ENCODE data around the gene RHCE. TPM values are rescaled to one million over a fixed set of nuclear protein-coding genes. Genes with fewer than 3 reads are reported as not detected.

RHCE gene
- total RNA-seq, 1 experiment from 2014 or later = not detected

DNA sequence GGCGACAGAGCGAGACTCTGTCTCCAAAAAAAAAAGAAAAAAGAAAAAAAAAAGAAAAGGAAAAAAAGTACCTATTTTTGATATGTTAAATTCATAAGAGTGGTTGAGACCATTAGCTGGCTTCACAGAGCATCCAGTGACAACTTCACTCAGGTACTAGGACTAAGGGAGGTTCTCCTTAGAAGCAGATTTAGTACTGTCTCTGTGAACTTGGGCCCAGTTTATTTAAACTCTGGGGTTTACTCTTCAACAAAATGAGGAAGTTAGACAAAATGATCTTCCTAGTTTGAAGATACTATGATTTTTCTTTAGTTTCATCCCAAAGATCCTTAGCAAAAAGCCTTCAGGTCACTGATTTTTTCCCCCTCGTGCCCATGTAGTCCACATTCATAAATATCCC, 31.3 kb upstream of the RHCE start:
- Histone ChIP-seq H3K9me3 (ENCODE audit: low read depth, low read length, poor library complexity, severe bottlenecking) (no peaks in the 10 kb centered on the region), H3K36me3 (ENCODE audit: insufficient read depth, low read length, poor library complexity, severe bottlenecking) (peaks cover 3% of the 10 kb centered on the region), H3K4me1 (ENCODE audit: insufficient read depth, low read length, poor library complexity, severe bottlenecking) (no peaks in the 10 kb centered on the region), H3K27me3 (replicated peaks; ENCODE audit: insufficient read depth, low read depth, low read length, poor library complexity) (no peaks in the 10 kb centered on the region), H3K4me3 (ENCODE audit: low read depth, low read length, poor library complexity, severe bottlenecking) (no peak overlapping the region), H3K27ac (ENCODE audit: low read depth, low read length, poor library complexity, severe bottlenecking) (no peak overlapping the region)
- intact Hi-C loops (cut with micrococcal nuclease; ENCODE audit: unreplicated experiment) = no loop called here
- POLR2A ChIA-PET (ENCODE audit: low non-redundant PET) = no interaction called here
- TF ChIP-seq, protein P1, sequence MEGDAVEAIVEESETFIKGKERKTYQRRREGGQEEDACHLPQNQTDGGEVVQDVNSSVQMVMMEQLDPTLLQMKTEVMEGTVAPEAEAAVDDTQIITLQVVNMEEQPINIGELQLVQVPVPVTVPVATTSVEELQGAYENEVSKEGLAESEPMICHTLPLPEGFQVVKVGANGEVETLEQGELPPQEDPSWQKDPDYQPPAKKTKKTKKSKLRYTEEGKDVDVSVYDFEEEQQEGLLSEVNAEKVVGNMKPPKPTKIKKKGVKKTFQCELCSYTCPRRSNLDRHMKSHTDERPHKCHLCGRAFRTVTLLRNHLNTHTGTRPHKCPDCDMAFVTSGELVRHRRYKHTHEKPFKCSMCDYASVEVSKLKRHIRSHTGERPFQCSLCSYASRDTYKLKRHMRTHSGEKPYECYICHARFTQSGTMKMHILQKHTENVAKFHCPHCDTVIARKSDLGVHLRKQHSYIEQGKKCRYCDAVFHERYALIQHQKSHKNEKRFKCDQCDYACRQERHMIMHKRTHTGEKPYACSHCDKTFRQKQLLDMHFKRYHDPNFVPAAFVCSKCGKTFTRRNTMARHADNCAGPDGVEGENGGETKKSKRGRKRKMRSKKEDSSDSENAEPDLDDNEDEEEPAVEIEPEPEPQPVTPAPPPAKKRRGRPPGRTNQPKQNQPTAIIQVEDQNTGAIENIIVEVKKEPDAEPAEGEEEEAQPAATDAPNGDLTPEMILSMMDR (conservative IDR thresholded peaks at IDR 0.05; ENCODE audit: low read depth, low read length) = no peak
- TF ChIP-seq EZH2 (IDR thresholded peaks at IDR 0.05; ENCODE audit: borderline replicate concordance, low read depth, low read length, poor library complexity, severe bottlenecking) = no peak
- no peak for DNase-seq (ENCODE audit: low spot score)
- BruUV-seq (replicated peaks) = no TSS peak
- CTCF ChIA-PET = no interaction called here

DNA sequence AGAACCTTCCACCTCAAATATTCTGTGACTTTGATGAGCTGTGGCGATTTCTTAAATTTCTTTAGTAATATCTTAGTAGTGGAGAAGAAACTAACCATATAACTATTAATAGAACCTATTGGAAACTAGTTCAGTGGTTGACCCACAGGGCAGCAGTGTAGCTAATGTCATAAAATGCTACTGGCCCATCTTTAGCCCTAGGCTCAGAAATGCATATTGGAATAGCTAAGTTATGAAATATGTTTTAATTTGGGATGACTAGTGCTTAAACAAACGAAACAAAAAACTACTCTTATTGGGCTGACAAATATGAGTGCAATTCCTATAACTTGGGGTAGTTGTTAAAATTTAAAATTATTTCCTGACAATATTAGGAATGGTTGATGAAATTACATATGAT, 30.3 kb upstream of the RHCE start:
- POLR2A ChIA-PET (ENCODE audit: low non-redundant PET) = no interaction called here
- intact Hi-C loops (cut with micrococcal nuclease; ENCODE audit: unreplicated experiment) = no loop called here
- Histone ChIP-seq H3K36me3 (ENCODE audit: insufficient read depth, low read length, poor library complexity, severe bottlenecking) (peaks cover 3% of the 10 kb centered on the region), H3K27ac (ENCODE audit: low read depth, low read length, poor library complexity, severe bottlenecking) (no peak overlapping the region), H3K27me3 (replicated peaks; ENCODE audit: insufficient read depth, low read depth, low read length, poor library complexity) (no peaks in the 10 kb centered on the region), H3K4me3 (ENCODE audit: low read depth, low read length, poor library complexity, severe bottlenecking) (no peak overlapping the region), H3K4me1 (ENCODE audit: insufficient read depth, low read length, poor library complexity, severe bottlenecking) (peaks cover 1% of the 10 kb centered on the region), H3K9me3 (ENCODE audit: low read depth, low read length, poor library complexity, severe bottlenecking) (no peaks in the 10 kb centered on the region)
- BruUV-seq (replicated peaks) = no TSS peak
- TF ChIP-seq, protein P1 (conservative IDR thresholded peaks at IDR 0.05; ENCODE audit: low read depth, low read length) = no peak
- no peak for TF ChIP-seq EZH2 (IDR thresholded peaks at IDR 0.05; ENCODE audit: borderline replicate concordance, low read depth, low read length, poor library complexity, severe bottlenecking)
- CTCF ChIA-PET = no interaction called here
- no peak for DNase-seq (ENCODE audit: low spot score)

DNA sequence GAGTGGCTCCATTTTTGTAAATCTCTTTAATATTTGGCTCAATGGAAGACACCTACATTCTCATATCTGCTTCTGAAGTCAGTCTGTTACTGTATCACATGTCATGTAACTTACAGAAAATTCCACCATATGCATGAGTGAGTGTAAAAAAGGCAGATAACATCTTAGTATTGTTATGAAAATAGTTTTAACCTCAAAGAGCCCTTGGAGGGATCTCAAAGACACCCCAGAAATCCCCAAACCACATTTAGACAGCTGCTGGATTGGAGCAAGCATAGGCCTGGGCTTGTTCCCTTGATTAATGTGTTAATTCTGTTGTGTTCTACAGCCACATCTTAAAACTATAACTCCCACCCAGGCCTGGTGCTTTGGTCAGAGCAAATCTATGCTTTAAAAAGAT, 26.9 kb upstream of the RHCE start:
- DNase-seq (ENCODE audit: low spot score) = no peak
- Histone ChIP-seq H3K4me1 (ENCODE audit: insufficient read depth, low read length, poor library complexity, severe bottlenecking) (peaks cover 6% of the 10 kb centered on the region), H3K27me3 (replicated peaks; ENCODE audit: insufficient read depth, low read depth, low read length, poor library complexity) (no peaks in the 10 kb centered on the region), H3K9me3 (ENCODE audit: low read depth, low read length, poor library complexity, severe bottlenecking) (no peaks in the 10 kb centered on the region), H3K36me3 (ENCODE audit: insufficient read depth, low read length, poor library complexity, severe bottlenecking) (no peaks in the 10 kb centered on the region), H3K27ac (ENCODE audit: low read depth, low read length, poor library complexity, severe bottlenecking) (no peak overlapping the region), H3K4me3 (ENCODE audit: low read depth, low read length, poor library complexity, severe bottlenecking) (no peak overlapping the region)
- ChIA-PET POLR2A (ENCODE audit: low non-redundant PET) (no interaction called here), CTCF (no interaction called here)
- TF ChIP-seq, protein P1 (conservative IDR thresholded peaks at IDR 0.05; ENCODE audit: low read depth, low read length) = no peak
- TF ChIP-seq EZH2 (IDR thresholded peaks at IDR 0.05; ENCODE audit: borderline replicate concordance, low read depth, low read length, poor library complexity, severe bottlenecking) = no peak
- no TSS peak for BruUV-seq (replicated peaks)
- intact Hi-C loops (cut with micrococcal nuclease; ENCODE audit: unreplicated experiment) = no loop called here

All from A673 (cell line).